ENCODE results near the gene DPP4.

DNA sequence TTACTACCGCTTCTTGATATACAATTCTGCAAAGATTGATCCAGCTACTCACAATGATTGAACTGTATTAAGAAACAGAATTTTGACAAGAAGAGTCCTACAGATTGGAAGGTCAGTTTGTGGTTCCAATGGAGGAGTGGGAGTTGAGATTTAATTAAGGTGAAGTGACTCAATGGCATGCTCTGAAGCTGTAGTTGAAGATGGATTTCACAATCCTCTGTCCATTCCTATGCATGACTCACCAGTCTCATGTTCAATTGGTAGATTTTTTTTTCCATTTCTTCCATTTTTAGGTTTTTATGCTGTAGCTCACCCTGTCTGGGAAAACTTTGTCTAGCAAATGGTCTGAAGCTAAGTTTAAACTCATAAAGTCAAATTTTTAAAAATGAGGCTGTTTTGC lies 83.3 kb downstream of the DPP4 start:
- TF ChIP-seq, protein P1, sequence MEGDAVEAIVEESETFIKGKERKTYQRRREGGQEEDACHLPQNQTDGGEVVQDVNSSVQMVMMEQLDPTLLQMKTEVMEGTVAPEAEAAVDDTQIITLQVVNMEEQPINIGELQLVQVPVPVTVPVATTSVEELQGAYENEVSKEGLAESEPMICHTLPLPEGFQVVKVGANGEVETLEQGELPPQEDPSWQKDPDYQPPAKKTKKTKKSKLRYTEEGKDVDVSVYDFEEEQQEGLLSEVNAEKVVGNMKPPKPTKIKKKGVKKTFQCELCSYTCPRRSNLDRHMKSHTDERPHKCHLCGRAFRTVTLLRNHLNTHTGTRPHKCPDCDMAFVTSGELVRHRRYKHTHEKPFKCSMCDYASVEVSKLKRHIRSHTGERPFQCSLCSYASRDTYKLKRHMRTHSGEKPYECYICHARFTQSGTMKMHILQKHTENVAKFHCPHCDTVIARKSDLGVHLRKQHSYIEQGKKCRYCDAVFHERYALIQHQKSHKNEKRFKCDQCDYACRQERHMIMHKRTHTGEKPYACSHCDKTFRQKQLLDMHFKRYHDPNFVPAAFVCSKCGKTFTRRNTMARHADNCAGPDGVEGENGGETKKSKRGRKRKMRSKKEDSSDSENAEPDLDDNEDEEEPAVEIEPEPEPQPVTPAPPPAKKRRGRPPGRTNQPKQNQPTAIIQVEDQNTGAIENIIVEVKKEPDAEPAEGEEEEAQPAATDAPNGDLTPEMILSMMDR (conservative IDR thresholded peaks at IDR 0.05; ENCODE audit: low read depth in 2 of 2), result no peak
- TF ChIP-seq, protein P2, sequence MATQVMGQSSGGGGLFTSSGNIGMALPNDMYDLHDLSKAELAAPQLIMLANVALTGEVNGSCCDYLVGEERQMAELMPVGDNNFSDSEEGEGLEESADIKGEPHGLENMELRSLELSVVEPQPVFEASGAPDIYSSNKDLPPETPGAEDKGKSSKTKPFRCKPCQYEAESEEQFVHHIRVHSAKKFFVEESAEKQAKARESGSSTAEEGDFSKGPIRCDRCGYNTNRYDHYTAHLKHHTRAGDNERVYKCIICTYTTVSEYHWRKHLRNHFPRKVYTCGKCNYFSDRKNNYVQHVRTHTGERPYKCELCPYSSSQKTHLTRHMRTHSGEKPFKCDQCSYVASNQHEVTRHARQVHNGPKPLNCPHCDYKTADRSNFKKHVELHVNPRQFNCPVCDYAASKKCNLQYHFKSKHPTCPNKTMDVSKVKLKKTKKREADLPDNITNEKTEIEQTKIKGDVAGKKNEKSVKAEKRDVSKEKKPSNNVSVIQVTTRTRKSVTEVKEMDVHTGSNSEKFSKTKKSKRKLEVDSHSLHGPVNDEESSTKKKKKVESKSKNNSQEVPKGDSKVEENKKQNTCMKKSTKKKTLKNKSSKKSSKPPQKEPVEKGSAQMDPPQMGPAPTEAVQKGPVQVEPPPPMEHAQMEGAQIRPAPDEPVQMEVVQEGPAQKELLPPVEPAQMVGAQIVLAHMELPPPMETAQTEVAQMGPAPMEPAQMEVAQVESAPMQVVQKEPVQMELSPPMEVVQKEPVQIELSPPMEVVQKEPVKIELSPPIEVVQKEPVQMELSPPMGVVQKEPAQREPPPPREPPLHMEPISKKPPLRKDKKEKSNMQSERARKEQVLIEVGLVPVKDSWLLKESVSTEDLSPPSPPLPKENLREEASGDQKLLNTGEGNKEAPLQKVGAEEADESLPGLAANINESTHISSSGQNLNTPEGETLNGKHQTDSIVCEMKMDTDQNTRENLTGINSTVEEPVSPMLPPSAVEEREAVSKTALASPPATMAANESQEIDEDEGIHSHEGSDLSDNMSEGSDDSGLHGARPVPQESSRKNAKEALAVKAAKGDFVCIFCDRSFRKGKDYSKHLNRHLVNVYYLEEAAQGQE (IDR thresholded peaks at IDR 0.05; ENCODE audit: unreplicated experiment), result no peak
- TF ChIP-seq POLR2AphosphoS5 (IDR thresholded peaks at IDR 0.05; ENCODE audit: low read depth), result no peak
- no peak for TF ChIP-seq EZH2 (IDR thresholded peaks at IDR 0.05; ENCODE audit: low read depth, unreplicated experiment)
- TF ChIP-seq, protein P3, sequence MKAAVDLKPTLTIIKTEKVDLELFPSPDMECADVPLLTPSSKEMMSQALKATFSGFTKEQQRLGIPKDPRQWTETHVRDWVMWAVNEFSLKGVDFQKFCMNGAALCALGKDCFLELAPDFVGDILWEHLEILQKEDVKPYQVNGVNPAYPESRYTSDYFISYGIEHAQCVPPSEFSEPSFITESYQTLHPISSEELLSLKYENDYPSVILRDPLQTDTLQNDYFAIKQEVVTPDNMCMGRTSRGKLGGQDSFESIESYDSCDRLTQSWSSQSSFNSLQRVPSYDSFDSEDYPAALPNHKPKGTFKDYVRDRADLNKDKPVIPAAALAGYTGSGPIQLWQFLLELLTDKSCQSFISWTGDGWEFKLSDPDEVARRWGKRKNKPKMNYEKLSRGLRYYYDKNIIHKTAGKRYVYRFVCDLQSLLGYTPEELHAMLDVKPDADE (IDR thresholded peaks at IDR 0.05), result no peak

Measured in GM23338 (cell line).